ENCODE results near the gene WFDC5.
"Not testable (repeated sequence)": the region's sequence is repeated elsewhere in the genome, so short reads cannot be mapped to it uniquely, and the experiment has no call there.

WFDC5 gene

GRCh38 chr20:45114465-45115385 lies at the start of gene WFDC5:
Gene WFDC5 (minus strand): TSS chr20:45115174. CDS start chr20:45115083, 91 bp downstream.
- no peak for DNase-seq

GRCh38 chr20:45163083-45163803 lies 48.3 kb upstream of the WFDC5 start:
- no peak for DNase-seq

GRCh38 chr20:45157962-45158361 lies 43.0 kb upstream of the WFDC5 start:
- no peak for DNase-seq

GRCh38 chr20:45156713-45157112 lies 41.7 kb upstream of the WFDC5 start:
- no peak for DNase-seq

- DNase-seq = not testable (repeated sequence)
Measured at GRCh38 chr20:45154794-45155193, 39.8 kb upstream of the WFDC5 start.

- DNase-seq = no peak
Measured at GRCh38 chr20:45154183-45154582, 39.2 kb upstream of the WFDC5 start.

GRCh38 chr20:45153752-45154151 lies 38.8 kb upstream of the WFDC5 start:
- DNase-seq = no peak

GRCh38 chr20:45153147-45153546 lies 38.2 kb upstream of the WFDC5 start:
- no peak for DNase-seq

GRCh38 chr20:45152405-45152804 lies 37.4 kb upstream of the WFDC5 start:
- no peak for DNase-seq

GRCh38 chr20:45149062-45149461 lies 34.1 kb upstream of the WFDC5 start:
- DNase-seq = no peak

GRCh38 chr20:45140836-45141235 lies 25.9 kb upstream of the WFDC5 start:
- no peak for DNase-seq

- DNase-seq = not testable (repeated sequence)
Measured at GRCh38 chr20:45139733-45140375, 24.9 kb upstream of the WFDC5 start.

GRCh38 chr20:45138561-45139300 lies 23.8 kb upstream of the WFDC5 start:
- DNase-seq = peak; percentile 14

GRCh38 chr20:45136911-45137310 lies 21.9 kb upstream of the WFDC5 start:
- DNase-seq = no peak

GRCh38 chr20:45128099-45128498 lies 13.1 kb upstream of the WFDC5 start:
- no peak for DNase-seq

GRCh38 chr20:45124365-45124764 lies 9.4 kb upstream of the WFDC5 start, which contains the start of gene WFDC12:
Gene WFDC12 (minus strand): TSS chr20:45124465. CDS start chr20:45124447, 18 bp downstream.
- DNase-seq = no peak

- no peak for DNase-seq
Measured at GRCh38 chr20:45121388-45121787, 6.4 kb upstream of the WFDC5 start.

GRCh38 chr20:45119556-45120266 lies 4.7 kb upstream of the WFDC5 start:
- no peak for DNase-seq

GRCh38 chr20:45118028-45118427 lies 3.1 kb upstream of the WFDC5 start:
- no peak for DNase-seq

- peak; percentile 19 for DNase-seq
Measured at GRCh38 chr20:45117581-45117980, 2.6 kb upstream of the WFDC5 start.

- no peak for DNase-seq
Measured at GRCh38 chr20:45115829-45116228, 855 bp upstream of the WFDC5 start.

- no peak for DNase-seq
Measured at GRCh38 chr20:45115386-45115774, 406 bp upstream of the WFDC5 start.
